A549 treated with CORT108297 at 1 μM for 4 hours (cell line): Measurements from ENCODE around the gene SEC14L1. TPM values are rescaled to one million over a fixed set of nuclear protein-coding genes. Genes with fewer than 3 reads are reported as not detected.

Experiments
- total RNA-seq: library from RNA; stranded (reverse); fragments of 200-300 nt; extraction: Qiagen RNA extraction; gene quantifications from 5 replicates; pipeline ENCODE4 v1.2.3, GENCODE V29; 2022

Gene SEC14L1
- total RNA-seq: 41.1 to 53.7 TPM (median 46.8 TPM) in 5 replicates

DNA sequence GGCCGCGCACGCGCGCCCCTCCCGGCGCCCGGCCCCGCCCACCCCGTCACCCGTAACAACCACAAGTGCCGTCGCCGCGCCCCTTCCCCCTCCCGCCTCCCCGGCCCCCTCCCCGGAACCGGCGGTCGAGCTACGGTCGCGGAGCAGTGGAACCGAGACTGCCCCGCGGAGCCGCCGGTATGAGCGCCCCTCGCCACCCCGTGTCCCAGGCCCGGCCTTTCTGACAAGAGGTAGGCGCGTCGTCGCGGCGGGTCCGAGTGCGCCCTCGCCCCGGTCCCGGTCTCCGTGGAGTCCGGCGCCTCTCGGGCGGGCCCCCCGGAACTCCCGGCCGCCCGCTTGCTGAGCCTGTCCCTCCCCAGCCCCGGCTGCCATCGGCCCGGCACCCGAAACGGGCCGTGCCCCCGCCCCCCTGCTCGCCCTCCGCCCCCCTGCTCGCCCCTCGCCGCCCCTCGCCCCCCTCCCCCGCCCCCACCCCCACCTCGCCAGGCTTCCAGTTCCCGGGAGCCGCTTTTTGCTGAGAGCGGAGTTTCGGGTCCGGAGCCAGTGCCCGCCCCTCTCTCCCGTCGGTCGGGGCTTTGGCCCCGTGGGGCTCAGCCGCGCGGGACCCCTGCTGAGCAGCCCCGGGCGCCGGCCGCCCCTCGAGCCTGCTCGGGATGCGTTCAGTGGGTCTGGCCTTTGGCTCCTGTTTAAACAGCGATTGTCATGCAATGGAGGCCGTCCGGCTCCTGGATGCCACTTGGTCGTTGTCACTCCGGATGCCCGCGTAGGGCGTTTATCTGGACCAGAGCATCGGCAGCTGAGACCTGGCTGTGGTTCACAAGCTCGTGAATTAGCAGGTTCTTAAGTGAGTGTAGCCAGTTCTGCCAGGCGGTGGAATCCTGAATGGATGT, at the start of gene SEC14L1:
Gene SEC14L1 (plus strand): TSS at position 92 of the 890 bp plus-strand sequence. CDS start 2,628 bp downstream, outside the sequence.

